Glomerular endothelial cell (primary cell): ENCODE results near the gene HIC1. TPM values are rescaled to one million over a fixed set of nuclear protein-coding genes. Genes with fewer than 3 reads are reported as not detected.

Experiments
- DNase-seq: peaks from one replicate; pipeline ENCODE4 v3.0.0-alpha.2; 2011; ENCODE audit warnings: low read depth, low spot score; ENCODE audit errors: extremely low read depth
- total RNA-seq: library from RNA; depleted of rRNA; stranded (reverse); fragments of >200 nt; gene quantifications from 2 replicates; pipeline ENCODE4 v1.2.3, GENCODE V29; 2015

Gene HIC1
- total RNA-seq, 1 donor from 2014 or later: 97.1 TPM

GRCh38 chr17:2058586-2059546, 4.0 kb downstream of the HIC1 start:
- no peak for DNase-seq

- no peak for DNase-seq
Measured at GRCh38 chr17:2059547-2060384, 4.9 kb downstream of the HIC1 start.

- no peak for DNase-seq
Measured at GRCh38 chr17:2060385-2060658, 5.4 kb downstream of the HIC1 start.

GRCh38 chr17:2060681-2061440, 6.0 kb downstream of the HIC1 start:
- DNase-seq: no peak

GRCh38 chr17:2061441-2061958, 6.6 kb downstream of the HIC1 start:
- no peak for DNase-seq

- DNase-seq: no peak
Measured at GRCh38 chr17:2062571-2063183, 7.8 kb downstream of the HIC1 start.

GRCh38 chr17:2063261-2064146, 8.6 kb downstream of the HIC1 start:
- no peak for DNase-seq

- DNase-seq: no peak
Measured at GRCh38 chr17:2064147-2064489, 9.2 kb downstream of the HIC1 start.

GRCh38 chr17:2064520-2064971, 9.6 kb downstream of the HIC1 start:
- no peak for DNase-seq

- DNase-seq: no peak
Measured at GRCh38 chr17:2064980-2065785, 10.3 kb downstream of the HIC1 start.

- DNase-seq: no peak
Measured at GRCh38 chr17:2065949-2066400, 11.1 kb downstream of the HIC1 start.

- DNase-seq: no peak
Measured at GRCh38 chr17:2067048-2067561, 12.2 kb downstream of the HIC1 start.

- no peak for DNase-seq
Measured at GRCh38 chr17:2067608-2068024, 12.7 kb downstream of the HIC1 start.

- DNase-seq: no peak
Measured at GRCh38 chr17:2068031-2068518, 13.2 kb downstream of the HIC1 start.

- no peak for DNase-seq
Measured at GRCh38 chr17:2068519-2069051, 13.7 kb downstream of the HIC1 start.

- DNase-seq: no peak
Measured at GRCh38 chr17:2070241-2071023, 15.5 kb downstream of the HIC1 start.

- no peak for DNase-seq
Measured at GRCh38 chr17:2071024-2071385, 16.1 kb downstream of the HIC1 start.
